ENCODE data around the gene MAGEH1.
"Not testable (repeated sequence)": the region's sequence is repeated elsewhere in the genome, so short reads cannot be mapped to it uniquely, and the experiment has no call there.

DNA sequence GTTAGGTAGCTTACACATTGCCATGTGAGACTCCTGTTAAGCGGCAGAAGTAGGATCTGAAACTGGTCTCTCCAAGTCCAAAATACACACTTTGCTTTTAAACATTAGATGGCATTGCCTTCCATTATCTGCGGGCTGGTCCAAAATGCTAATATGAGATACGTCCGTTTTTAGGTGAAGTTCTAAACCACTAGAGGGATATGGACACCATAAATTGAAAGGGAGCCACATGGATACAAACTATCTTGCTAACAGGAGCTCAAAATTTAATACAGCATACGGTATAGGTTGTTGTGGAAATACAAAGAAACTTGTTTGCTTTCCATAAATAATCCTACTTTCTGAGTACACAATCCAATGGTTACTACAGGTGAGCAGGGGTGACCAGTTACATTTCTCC, 13.9 kb downstream of the MAGEH1 start:
- TF ChIP-seq CTCF (IDR thresholded peaks at IDR 0.05; ENCODE audit: insufficient read depth, low read length, poor library complexity, severe bottlenecking); EZH2phosphoT487 (conservative IDR thresholded peaks at IDR 0.05; ENCODE audit: low read length): not testable (repeated sequence)
